Neural crest cell (in vitro differentiated cells): ENCODE measurements around the gene KCNK3. TPM values are rescaled to one million over a fixed set of nuclear protein-coding genes. Genes with fewer than 3 reads are reported as not detected.

Experiments
- DNase-seq: peaks from one replicate; pipeline ENCODE4 v3.0.0; 2021; ENCODE audit warnings: low read depth, mixed read lengths, low spot score
- H3K27ac Mint-ChIP-seq: one replicate; pipeline ENCODE4 v1.8.0; 2021; ENCODE audit warnings: mild to moderate bottlenecking, mixed read lengths; ENCODE audit not compliant: unreplicated experiment
- H3K27me3 Mint-ChIP-seq: 2 replicates; pipeline ENCODE4 v1.8.0; 2021; ENCODE audit warnings: low read depth, mild to moderate bottlenecking, mixed read lengths
- H3K36me3 Mint-ChIP-seq: 2 replicates; pipeline ENCODE4 v1.8.0; 2021; ENCODE audit warnings: low read depth, mild to moderate bottlenecking, mixed read lengths
- H3K4me1 Mint-ChIP-seq: 2 replicates; pipeline ENCODE4 v1.8.0; 2021; ENCODE audit warnings: mixed read lengths
- H3K4me3 Mint-ChIP-seq: one replicate; pipeline ENCODE4 v1.8.0; 2021; ENCODE audit warnings: mild to moderate bottlenecking, mixed read lengths
- H3K9me3 Mint-ChIP-seq: 2 replicates; pipeline ENCODE4 v1.8.0; 2021; ENCODE audit warnings: mixed read lengths
- CTCF ChIP-seq: fragments of 200-600 bp; sonication (generic); conservative IDR thresholded peaks from 2 replicates; pipeline ENCODE4 v1.5.0; 2021; ENCODE audit warnings: antibody characterized with exemption, mild to moderate bottlenecking
- total RNA-seq: library from RNA; stranded (reverse); gene quantifications from 2 replicates; pipeline ENCODE4 v1.2.1, GENCODE V29; 2021

KCNK3 gene
- total RNA-seq, 1 donor from 2014 or later, result 0.58 TPM

DNA sequence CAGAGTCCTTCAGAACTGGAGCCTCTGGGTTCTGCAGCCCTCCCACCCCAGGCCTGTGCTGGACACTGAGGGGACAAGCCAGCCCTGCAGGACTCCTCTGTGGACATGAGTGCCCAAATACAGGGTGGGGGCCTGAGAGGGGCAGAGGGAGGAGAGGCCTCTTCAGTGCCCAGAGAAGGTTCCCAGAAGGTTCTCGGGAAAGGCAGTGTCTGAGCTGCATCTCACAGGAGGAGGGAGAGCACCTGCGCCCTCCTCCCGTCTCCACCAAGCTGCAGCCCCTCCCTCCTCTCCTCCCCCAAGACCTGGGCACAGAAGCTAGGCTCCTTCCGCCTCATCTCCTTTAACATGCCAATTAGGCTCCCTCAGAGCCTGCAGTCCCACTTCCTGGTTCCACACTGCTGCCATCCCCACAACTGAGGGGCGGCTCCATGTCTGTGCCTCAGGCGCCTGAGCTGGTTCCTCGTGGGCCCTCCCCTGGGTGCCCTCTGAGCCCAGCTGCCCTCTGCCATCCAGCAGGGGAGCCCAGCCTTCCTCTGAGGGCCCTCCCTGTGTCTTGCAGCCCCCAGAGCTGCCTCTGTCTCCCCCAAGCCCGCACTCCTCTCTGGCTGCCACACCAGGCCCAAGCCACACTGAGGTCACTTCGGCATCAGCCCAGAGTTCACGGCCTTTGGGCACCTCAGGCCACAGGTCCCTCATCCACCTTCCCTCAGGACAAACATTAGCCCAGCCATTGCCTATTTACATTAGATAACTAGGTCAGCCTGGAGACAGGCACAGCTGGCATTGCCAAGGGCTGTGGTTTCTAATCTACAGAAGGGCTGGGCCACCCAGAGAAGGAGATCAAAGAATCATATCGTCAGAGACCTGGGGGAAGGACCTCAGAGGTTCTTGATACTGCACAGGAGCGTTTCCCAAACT is 28.9 kb downstream of the KCNK3 start:
- H3K4me3 Mint-ChIP-seq, result no peak overlapping the region
- no peak for TF ChIP-seq CTCF
- H3K27ac Mint-ChIP-seq, result peak overlapping the region; percentile 67
- H3K9me3 Mint-ChIP-seq, result no peaks in the 10 kb centered on the region
- no peak for DNase-seq
- H3K4me1 Mint-ChIP-seq, result peaks cover 15% of the 10 kb centered on the region
- no peaks in the 10 kb centered on the region for H3K27me3 Mint-ChIP-seq
- H3K36me3 Mint-ChIP-seq, result no peaks in the 10 kb centered on the region

GRCh38 chr2:26722328-26722727 is 29.8 kb downstream of the KCNK3 start:
- Mint-ChIP-seq H3K27me3 (no peaks in the 10 kb centered on the region), H3K4me1 (peaks cover 15% of the 10 kb centered on the region), H3K27ac (no peak overlapping the region), H3K36me3 (no peaks in the 10 kb centered on the region), H3K9me3 (no peaks in the 10 kb centered on the region), H3K4me3 (no peak overlapping the region)
- TF ChIP-seq CTCF, result no peak
- DNase-seq, result no peak

DNA sequence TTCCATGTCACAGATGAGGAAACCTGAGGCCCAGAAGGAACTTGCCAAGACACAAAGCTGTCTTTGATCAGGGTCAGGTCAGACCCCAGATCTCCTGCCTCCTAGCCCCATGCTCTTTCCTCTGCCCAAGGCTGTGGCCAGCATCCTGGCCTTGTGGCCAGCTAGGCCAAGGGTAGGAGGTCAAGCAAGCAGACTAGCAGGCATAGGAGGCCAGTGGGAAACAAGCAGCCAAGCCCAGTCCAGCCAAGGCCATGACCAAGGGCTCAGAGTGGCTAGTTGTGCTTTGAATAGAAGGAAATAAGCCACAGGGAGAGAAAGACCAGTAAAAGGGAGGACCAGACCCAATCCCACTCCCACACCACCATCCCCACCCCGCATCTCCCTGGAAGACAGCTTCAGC is 30.4 kb downstream of the KCNK3 start:
- H3K4me1 Mint-ChIP-seq, result peaks cover 15% of the 10 kb centered on the region
- DNase-seq, result no peak
- no peak overlapping the region for H3K27ac Mint-ChIP-seq
- H3K9me3 Mint-ChIP-seq, result no peaks in the 10 kb centered on the region
- H3K4me3 Mint-ChIP-seq, result no peak overlapping the region
- no peak for TF ChIP-seq CTCF
- no peaks in the 10 kb centered on the region for H3K36me3 Mint-ChIP-seq
- H3K27me3 Mint-ChIP-seq, result no peaks in the 10 kb centered on the region

- no peaks in the 10 kb centered on the region for H3K36me3 Mint-ChIP-seq
- no peaks in the 10 kb centered on the region for H3K27me3 Mint-ChIP-seq
- H3K4me1 Mint-ChIP-seq, result peaks cover 15% of the 10 kb centered on the region
- DNase-seq, result no peak
- H3K27ac Mint-ChIP-seq, result no peak overlapping the region
- TF ChIP-seq CTCF, result no peak
- H3K9me3 Mint-ChIP-seq, result no peaks in the 10 kb centered on the region
- no peak overlapping the region for H3K4me3 Mint-ChIP-seq
Observed at GRCh38 chr2:26723475-26723874, 31.0 kb downstream of the KCNK3 start.

DNA sequence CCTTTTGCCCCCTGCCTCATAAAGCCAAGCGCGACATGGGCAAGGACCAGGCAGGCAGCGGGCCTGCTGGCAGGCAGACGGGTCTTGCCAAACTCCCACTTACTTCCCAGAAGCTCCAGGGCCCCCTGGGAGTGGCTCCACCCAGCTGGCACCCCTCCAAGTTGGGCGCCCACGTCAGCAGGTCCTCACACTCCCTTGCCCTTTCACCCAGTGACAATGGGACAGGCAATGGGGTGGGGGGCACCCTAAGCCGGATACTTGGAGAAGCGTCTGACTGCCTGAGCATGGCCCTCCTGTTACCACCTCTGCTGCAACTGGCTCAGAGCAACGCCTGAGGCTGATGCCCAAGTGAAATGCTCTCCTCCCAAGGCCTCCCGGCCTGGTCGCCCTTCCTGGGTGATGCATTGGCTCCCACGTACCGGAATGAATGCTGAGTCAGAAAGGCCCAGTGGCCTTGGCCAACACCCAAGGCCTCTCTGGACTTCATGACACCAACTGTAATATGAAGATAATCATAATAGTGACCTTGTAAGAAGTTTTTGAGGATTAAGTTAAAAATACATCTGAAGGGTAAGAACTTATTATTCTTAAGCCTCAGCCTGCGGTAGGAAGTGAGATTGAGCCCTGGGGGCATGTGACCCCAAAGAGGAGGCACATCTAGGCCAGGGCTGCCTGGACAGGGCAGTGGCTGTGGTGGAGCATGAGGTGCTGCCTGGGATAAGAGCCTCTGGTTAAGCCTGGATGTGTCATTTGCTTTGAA is 31.6 kb downstream of the KCNK3 start:
- Mint-ChIP-seq H3K4me3 (no peak overlapping the region), H3K36me3 (no peaks in the 10 kb centered on the region), H3K27ac (peak overlapping the region; percentile 73), H3K4me1 (peaks cover 15% of the 10 kb centered on the region), H3K27me3 (no peaks in the 10 kb centered on the region), H3K9me3 (no peaks in the 10 kb centered on the region)
- DNase-seq, result no peak
- no peak for TF ChIP-seq CTCF
